Upper lobe of right lung (tissue), 1 donor: ENCODE data around the gene FGGY. TPM values are rescaled to one million over a fixed set of nuclear protein-coding genes. Genes with fewer than 3 reads are reported as not detected.
"Not testable (repeated sequence)": the region's sequence is repeated elsewhere in the genome, so short reads cannot be mapped to it uniquely, and the experiment has no call there.

Experiments
- ATAC-seq: fragments of 200-7000 bp; cut with Tn5 transposase; one replicate; pipeline ENCODE4 v1.9.1; 2020; ENCODE audit warnings: mild to moderate bottlenecking, moderate library complexity
- DNase-seq: peaks from one replicate; pipeline ENCODE4 v3.0.0-alpha.2; 2020
- H3K27ac ChIP-seq: fragments of 200-600 bp; one replicate; pipeline ENCODE4 v1.8.0; 2022
- H3K27me3 ChIP-seq: fragments of 200-600 bp; one replicate; pipeline ENCODE4 v1.8.0; 2022; ENCODE audit warnings: mild to moderate bottlenecking
- H3K36me3 ChIP-seq: fragments of 200-600 bp; one replicate; pipeline ENCODE4 v1.8.0; 2022
- H3K4me1 ChIP-seq: fragments of 200-600 bp; one replicate; pipeline ENCODE4 v1.8.0; 2022
- H3K4me3 ChIP-seq: fragments of 200-600 bp; one replicate; pipeline ENCODE4 v1.8.0; 2022; ENCODE audit warnings: mild to moderate bottlenecking
- H3K9me3 ChIP-seq: fragments of 200-600 bp; one replicate; pipeline ENCODE4 v1.8.0; 2022
- intact Hi-C: fragments of 100-400 bp; cut with DNase I; formaldehyde crosslinking; loops from one replicate; pipeline ENCODE4 v1.11.0; 2022
- total RNA-seq: library from RNA; stranded (reverse); fragmentation: NEBNext Ultra II Directional; extraction: Animal tissue kit (Norgen Biotek cat#: 25700); gene quantifications from one replicate; pipeline ENCODE4 v1.2.1, GENCODE V29; 2021
- TF ChIP-seq, protein P1 (sequence below): fragments of 200-600 bp; IDR thresholded peaks from one replicate; pipeline ENCODE4 v1.8.0; 2022; ENCODE audit warnings: antibody characterized with exemption
- donor health status: DM: no; HTN: yes; CAD: no; lungs with severe emphysema.

FGGY gene
- total RNA-seq, 1 donor from 2014 or later: 39.2 TPM

DNA sequence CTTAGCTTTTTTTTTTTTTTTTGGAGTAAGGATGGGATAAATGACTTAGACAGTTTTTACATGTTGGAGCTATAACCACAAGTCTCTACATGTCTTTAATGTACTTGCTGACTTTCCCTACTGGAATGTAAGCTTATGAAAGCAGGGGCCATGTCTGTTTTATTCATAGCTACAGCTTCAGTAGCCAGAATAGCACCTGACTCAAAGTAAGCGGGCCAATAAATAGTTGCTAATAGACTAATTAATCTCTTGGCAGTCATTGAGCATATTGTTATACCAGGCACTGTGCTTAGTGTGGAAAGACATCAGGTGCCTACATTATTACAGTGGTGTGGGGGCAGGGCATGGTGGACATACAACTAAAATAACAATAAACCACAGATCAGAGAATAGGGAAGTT, 433.4 kb downstream of the FGGY start:
- H3K9me3 ChIP-seq: no peaks in the 10 kb centered on the region
- no peaks in the 10 kb centered on the region for H3K36me3 ChIP-seq
- DNase-seq (no peak), ATAC-seq (no peak)
- peaks cover 33% of the 10 kb centered on the region for H3K4me1 ChIP-seq
- intact Hi-C loops: no loop called here
- H3K27ac ChIP-seq: no peak overlapping the region
- no peak overlapping the region for H3K4me3 ChIP-seq
- TF ChIP-seq, protein P1, sequence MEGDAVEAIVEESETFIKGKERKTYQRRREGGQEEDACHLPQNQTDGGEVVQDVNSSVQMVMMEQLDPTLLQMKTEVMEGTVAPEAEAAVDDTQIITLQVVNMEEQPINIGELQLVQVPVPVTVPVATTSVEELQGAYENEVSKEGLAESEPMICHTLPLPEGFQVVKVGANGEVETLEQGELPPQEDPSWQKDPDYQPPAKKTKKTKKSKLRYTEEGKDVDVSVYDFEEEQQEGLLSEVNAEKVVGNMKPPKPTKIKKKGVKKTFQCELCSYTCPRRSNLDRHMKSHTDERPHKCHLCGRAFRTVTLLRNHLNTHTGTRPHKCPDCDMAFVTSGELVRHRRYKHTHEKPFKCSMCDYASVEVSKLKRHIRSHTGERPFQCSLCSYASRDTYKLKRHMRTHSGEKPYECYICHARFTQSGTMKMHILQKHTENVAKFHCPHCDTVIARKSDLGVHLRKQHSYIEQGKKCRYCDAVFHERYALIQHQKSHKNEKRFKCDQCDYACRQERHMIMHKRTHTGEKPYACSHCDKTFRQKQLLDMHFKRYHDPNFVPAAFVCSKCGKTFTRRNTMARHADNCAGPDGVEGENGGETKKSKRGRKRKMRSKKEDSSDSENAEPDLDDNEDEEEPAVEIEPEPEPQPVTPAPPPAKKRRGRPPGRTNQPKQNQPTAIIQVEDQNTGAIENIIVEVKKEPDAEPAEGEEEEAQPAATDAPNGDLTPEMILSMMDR: no peak
- no peaks in the 10 kb centered on the region for H3K27me3 ChIP-seq

DNA sequence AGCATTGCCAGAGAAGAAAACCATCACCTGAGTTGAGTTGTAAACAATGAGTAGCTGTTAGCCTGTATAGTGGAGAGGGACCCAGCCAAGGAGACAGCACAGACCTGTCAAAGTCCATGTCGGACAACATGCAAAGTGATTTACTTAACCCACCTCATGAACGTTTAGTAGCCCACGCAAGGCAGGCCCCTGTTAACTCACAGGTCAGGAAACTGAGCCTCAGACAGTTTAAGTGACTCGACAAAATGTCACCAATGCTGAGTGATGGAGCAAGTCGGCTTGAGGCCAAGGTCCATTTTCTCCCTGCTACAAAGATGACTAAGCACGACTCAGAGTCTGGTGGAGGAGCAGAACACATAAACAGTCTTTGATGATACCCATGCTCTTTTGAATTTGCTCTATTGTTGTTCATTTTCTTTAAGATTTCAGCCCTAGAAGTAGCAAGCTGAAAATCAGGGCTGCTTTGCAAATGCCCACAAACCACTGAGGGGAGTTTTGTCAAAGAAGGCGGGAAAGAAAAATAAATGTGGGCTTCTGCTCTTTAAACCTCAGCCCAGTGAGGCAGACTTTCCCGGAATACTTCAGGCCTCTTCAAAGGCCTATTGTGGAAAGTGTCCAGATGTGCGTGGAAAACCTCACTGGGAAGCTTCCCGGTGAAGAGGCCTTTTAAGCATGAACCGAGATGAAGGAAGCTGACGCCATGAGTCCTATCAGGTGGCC, 434.0 kb downstream of the FGGY start:
- DNase-seq: no peak
- Histone ChIP-seq H3K36me3 (no peaks in the 10 kb centered on the region), H3K4me1 (peaks cover 33% of the 10 kb centered on the region), H3K27me3 (no peaks in the 10 kb centered on the region), H3K27ac (peak overlapping the region; percentile 53), H3K9me3 (no peaks in the 10 kb centered on the region), H3K4me3 (no peak overlapping the region)
- TF ChIP-seq, protein P1: no peak
- ATAC-seq: peak; percentile 68
- intact Hi-C loops: no loop called here

DNA sequence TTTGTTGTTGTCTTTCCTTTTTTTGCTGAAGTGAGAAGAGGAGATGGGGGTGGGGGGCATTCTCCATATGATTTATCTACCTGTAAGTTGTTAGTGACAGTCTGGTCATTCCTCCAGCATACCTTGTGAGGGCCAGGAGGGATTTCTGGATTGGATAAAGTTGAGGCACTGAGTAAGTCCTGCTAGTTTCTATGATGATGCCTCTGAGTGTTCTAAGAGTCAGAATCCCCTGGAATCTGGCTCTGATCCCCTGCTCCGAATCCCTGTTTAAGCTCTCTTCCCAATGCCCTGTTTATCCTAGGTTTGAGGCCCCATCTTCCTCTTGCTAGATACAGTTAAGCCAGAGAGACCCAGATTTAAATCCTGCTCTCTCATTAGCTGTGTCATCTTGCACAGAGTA, 434.7 kb downstream of the FGGY start:
- intact Hi-C loops: no loop called here
- TF ChIP-seq, protein P1: no peak
- H3K4me3 ChIP-seq: no peak overlapping the region
- H3K27me3 ChIP-seq: no peaks in the 10 kb centered on the region
- H3K36me3 ChIP-seq: no peaks in the 10 kb centered on the region
- DNase-seq: no peak
- no peaks in the 10 kb centered on the region for H3K9me3 ChIP-seq
- peaks cover 33% of the 10 kb centered on the region for H3K4me1 ChIP-seq
- H3K27ac ChIP-seq: peak overlapping the region; percentile 53
- ATAC-seq: no peak

DNA sequence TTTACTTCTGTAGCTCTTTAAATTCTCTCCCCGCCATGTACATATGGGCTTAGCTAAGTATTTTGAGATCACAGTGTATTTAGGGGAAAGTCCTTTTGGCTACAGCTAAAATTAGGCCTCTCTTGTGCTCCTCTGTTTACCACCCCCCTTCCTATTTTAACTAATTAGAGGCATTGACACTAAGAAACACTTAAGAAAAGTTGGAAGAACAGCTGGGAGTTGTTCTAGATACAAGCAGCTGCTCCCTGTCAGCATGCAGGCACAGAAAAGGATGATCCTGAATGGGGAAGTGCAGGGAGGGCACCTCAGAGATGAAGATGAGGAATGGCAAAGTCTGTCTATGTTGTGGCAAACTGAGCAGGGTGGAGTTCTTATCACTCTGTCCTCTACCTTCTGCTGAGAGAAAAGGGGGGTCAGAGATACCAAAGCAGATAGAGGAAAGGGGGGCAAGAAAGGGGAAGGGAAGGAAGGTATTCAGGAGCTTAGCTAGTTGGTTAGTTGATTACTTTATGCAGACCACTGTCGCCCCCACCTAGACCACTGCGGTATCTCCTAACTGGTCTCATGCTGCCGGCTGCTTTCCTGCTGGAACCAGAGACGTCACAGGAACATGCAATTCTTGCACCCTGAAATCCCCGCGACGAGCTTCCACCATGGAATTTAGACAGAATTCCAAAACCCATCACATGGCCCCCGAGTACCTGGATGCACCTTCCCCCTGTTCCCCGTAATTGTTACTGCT, 435.5 kb downstream of the FGGY start:
- intact Hi-C loops: no loop called here
- DNase-seq: no peak
- no peaks in the 10 kb centered on the region for H3K36me3 ChIP-seq
- TF ChIP-seq, protein P1: no peak
- no peaks in the 10 kb centered on the region for H3K9me3 ChIP-seq
- H3K4me3 ChIP-seq: no peak overlapping the region
- H3K27ac ChIP-seq: no peak overlapping the region
- ATAC-seq: no peak
- H3K27me3 ChIP-seq: no peaks in the 10 kb centered on the region
- peaks cover 33% of the 10 kb centered on the region for H3K4me1 ChIP-seq

DNA sequence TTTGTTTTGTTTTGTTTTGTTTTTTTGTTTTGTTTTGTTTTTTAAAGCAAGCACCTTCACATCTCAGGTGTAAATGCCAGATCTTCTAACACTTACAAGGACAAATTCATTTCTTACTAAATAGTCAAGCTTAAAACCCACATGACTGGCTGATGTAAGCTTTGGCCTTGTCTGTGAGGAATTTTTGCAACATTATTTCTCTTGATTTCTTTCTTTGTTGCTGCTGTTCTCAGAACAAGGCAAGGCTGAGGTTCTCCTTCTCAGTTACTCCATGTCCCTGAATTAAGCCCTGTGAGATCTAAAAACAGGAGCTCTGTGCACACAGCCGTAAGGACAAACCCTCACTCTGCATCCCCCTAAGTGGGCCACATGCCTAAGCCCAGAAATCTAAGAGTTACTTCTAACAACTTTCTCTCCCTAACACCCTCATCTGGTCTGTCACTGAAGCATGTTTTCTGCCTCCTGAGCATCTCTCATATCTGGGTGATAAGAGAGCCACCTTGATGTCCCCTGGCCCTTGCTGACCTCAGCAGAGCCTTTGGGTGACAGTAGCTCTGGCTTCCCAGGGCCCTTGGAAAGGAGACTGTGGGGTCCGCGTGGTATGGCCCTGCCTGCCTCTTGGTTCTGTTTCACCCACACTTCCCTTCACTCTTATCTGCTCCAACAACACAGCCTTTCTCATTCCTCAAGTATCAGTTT, 436.7 kb downstream of the FGGY start:
- TF ChIP-seq, protein P1: no peak
- Histone ChIP-seq H3K36me3 (no peaks in the 10 kb centered on the region), H3K4me1 (peaks cover 33% of the 10 kb centered on the region), H3K27me3 (no peaks in the 10 kb centered on the region), H3K4me3 (no peak overlapping the region), H3K9me3 (no peaks in the 10 kb centered on the region), H3K27ac (no peak overlapping the region)
- ATAC-seq (no peak), DNase-seq (no peak)
- intact Hi-C loops: no loop called here

DNA sequence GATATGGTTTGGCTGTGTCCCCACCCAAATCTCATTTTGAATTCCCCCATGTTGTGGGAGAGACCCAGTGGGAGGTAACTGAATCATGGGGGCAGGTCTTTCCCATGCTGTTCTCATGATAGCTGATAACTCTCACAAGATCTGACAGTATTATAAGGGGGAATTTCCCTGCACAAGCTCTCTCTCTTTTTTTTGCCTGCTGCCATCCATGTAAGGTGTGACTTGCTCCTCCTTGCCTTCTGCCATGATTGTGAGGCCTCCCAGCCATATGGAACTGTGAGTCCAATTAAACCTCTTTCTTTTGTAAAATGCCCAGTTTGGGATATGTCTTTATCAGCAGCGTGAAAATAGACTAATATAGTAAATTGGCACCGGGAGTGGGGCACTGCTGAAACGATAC, 439.0 kb downstream of the FGGY start:
- peaks cover 28% of the 10 kb centered on the region for H3K4me1 ChIP-seq
- ATAC-seq, H3K4me3 ChIP-seq, DNase-seq, H3K9me3 ChIP-seq, H3K36me3 ChIP-seq, H3K27ac ChIP-seq, intact Hi-C loops, H3K27me3 ChIP-seq: not testable (repeated sequence)
